AML-193 (cell line): ENCODE measurements around the gene RPN1.

Experiments
- DNase-seq, 2 experiments: peaks; one replicate each; lab custom pipeline; 2025; lab: John Stamatoyannopoulos, UW

The RPN1 gene

GRCh38 chr3:128578346-128578745 lies 72.3 kb downstream of the RPN1 start:
- DNase-seq: no peak

GRCh38 chr3:128577711-128578110 lies 72.9 kb downstream of the RPN1 start:
- DNase-seq: no peak

DNA sequence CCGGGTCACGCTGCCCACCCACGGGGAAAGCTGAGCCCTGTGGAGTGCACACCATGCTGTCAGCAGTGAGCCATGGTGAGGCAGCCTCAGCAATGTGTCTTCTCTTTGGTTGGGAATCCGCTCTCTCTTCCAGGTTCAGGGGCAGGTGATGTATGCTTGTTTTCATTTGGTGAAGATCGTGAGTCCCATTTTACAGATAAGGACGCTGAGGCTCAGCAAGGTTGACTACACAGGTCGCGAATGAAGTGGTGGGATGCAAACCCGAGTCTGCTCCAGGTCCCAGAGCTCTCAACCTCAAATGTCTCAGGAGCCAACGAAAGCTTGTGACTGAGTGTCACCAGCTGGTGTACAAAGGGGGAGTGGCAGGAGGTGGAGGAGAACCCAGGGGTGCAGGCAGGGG lies 74.3 kb downstream of the RPN1 start:
- no peak for DNase-seq

DNA sequence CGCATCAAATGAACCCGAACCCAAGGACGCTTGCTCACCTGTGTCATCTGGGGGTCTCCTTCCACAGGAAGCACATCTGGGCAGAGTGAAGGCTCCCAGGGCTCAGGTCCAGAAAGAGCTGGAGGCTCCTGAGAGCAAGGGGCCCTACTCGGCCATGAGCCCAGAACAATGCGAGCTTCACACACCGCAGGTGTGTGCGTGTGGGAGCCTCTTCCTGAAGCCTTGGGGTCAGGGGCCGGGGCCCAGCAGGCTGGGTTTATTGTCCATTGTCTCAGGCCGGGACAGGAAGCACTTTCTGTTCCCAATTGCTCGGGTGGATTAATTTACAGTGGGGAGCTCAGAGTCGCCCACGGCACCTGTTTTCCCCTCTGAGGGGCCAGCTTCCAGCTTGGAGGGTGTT lies 74.8 kb downstream of the RPN1 start:
- no peak for DNase-seq

- no peak for DNase-seq
These were observed 76.9 kb downstream of the RPN1 start for GRCh38 chr3:128573707-128574162.

DNA sequence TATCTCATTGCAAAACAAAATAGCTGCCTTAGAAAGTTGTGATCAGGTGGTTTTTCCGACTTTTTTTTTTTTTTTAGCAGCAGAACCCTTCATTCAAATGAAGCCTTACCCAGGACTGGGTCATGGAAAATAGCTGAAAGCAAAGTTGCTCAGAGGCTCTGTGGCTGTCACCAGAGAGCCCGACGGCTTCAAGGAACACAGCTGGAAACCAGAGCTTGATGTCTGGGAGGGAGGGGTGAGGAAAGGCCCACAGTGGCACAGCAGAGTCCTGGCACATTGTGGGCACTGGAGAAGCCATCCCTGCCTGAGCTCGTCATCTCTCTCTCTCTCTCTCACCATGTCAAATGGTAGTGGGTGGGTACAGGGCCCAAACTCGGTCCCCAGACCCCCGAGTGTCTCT lies 77.5 kb downstream of the RPN1 start:
- no peak for DNase-seq

DNA sequence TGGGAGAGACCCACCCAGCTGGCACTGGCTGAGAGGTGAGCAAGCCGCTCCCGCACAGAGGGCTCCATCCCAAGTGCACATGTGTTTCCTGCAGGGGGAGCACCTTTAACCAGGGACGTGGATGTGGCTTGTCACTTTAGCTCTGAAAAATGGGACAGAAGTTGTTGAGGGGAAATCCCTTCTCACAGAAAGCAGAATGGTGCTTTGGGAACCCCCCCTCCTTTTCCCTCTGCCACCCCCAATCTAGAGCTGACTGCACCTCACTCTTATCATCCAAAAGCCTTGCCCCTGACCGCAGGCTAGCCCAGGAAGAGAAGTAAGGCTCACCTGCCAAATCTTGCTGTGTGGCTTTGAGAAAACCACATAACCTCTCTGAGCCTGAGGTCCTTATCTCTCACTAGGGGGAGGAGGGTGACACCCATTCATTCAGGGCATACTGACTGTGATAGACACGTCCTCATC lies 77.9 kb downstream of the RPN1 start:
- DNase-seq: no peak

GRCh38 chr3:128572013-128572412 lies 78.6 kb downstream of the RPN1 start:
- no peak for DNase-seq
